Upper lobe of right lung (tissue), 1 donor: ENCODE results near the gene DND1. TPM values are rescaled to one million over a fixed set of nuclear protein-coding genes. Genes with fewer than 3 reads are reported as not detected.
A peak's percentile ranks its signal among the peaks of the same experiment; 100 is the strongest.

Experiments
- ATAC-seq: fragments of 200-7000 bp; cut with Tn5 transposase; one replicate; pipeline ENCODE4 v1.9.1; 2020; ENCODE audit warnings: mild to moderate bottlenecking, moderate library complexity
- DNase-seq: peaks from one replicate; pipeline ENCODE4 v3.0.0-alpha.2; 2020
- H3K27ac ChIP-seq: fragments of 200-600 bp; one replicate; pipeline ENCODE4 v1.8.0; 2022
- H3K27me3 ChIP-seq: fragments of 200-600 bp; one replicate; pipeline ENCODE4 v1.8.0; 2022; ENCODE audit warnings: mild to moderate bottlenecking
- H3K36me3 ChIP-seq: fragments of 200-600 bp; one replicate; pipeline ENCODE4 v1.8.0; 2022
- H3K4me1 ChIP-seq: fragments of 200-600 bp; one replicate; pipeline ENCODE4 v1.8.0; 2022
- H3K4me3 ChIP-seq: fragments of 200-600 bp; one replicate; pipeline ENCODE4 v1.8.0; 2022; ENCODE audit warnings: mild to moderate bottlenecking
- H3K9me3 ChIP-seq: fragments of 200-600 bp; one replicate; pipeline ENCODE4 v1.8.0; 2022
- intact Hi-C: fragments of 100-400 bp; cut with DNase I; formaldehyde crosslinking; loops from one replicate; pipeline ENCODE4 v1.11.0; 2022
- total RNA-seq: library from RNA; stranded (reverse); fragmentation: NEBNext Ultra II Directional; extraction: Animal tissue kit (Norgen Biotek cat#: 25700); gene quantifications from one replicate; pipeline ENCODE4 v1.2.1, GENCODE V29; 2021
- TF ChIP-seq, protein P1 (sequence below): fragments of 200-600 bp; IDR thresholded peaks from one replicate; pipeline ENCODE4 v1.8.0; 2022; ENCODE audit warnings: antibody characterized with exemption
- donor health status: DM: no; HTN: yes; CAD: no; lungs with severe emphysema.

DND1 gene
- total RNA-seq, 1 donor from 2014 or later, result 0.84 TPM

DNA sequence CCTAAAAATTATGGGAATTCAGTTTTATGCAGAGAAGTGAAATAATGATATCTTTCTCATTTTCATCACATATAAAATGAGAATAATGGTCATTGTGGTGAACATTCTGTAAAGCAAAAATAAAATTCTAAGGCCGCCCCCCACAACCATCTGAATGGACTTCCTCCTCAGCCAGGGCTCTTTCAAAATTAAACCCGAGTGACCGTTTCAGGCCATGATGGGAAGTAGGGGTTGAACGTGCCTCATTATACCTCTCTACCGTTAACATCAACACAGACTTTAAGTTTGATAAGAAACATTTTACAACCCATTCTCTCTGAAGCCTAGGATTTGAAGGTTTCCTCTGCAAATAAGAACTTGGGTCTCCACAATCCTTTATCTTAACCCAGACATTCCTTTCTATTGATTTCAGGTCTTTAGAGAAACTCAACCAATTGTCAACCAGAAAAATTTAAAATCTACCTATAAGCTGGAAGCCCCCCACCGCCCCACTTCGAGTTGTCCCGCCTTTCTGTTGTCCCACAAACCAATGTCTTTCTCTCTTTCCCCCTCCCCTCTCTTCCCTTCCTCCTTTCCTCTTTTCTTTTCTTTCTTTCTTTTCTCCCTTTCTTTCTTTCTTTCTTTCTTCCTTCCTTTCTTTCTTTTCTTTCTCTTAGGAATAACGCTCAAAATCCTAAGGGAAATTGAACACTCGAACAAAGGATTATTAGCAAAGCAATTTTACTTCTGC, 35.8 kb downstream of the DND1 start:
- H3K27ac ChIP-seq, result no peak overlapping the region
- intact Hi-C loops, result loop anchor here (10.0 kb wide), 1 partner anchor 73 kb away; the partner anchor contains the start of genes APBB3 and SLC35A4

DNA sequence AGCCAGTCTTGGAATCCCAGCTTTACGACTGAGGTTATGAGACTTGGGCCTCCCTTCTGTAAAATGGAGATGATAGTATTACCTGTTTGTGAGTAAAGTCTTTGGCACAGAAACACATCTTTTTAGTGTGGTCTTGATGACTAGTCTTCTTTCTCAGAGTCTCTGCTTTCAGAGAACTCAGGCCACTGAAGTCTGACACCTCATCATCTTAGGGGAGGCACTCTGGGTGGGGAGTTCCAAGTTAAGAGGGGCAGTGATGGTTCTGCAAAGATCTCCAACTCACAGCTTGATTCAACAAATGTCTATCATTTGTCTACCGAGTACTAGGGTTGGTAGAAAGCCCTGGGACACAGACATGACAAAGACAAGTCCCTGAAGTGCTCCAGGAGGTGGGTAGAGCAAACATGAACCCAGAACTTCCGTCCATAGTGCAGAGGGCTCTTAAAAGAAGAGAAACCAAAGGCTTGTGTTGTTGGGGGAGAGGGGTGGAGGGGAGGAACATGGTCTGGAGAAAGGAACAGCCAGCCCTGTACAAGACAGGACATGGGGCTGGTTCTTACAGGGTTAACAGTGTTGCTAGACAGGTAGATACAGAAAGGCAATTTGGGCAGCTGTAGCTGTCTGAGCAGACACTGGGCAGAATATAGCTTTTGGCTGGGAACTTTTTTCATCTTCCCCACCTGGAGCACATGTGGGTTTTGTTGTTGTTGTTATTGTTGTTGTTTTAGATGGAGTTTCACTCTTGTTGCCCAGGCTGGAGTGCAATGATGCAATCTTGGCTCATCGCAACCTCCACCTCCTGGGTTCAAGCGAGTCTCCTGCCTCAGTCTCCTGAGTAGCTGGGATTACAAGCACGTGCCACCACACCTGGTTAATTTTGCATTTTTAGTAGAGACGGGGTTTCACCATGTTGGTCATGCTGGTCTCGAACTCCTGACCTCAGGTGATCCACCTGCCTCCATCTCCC, 37.8 kb downstream of the DND1 start:
- Histone ChIP-seq H3K4me1 (peaks cover 31% of the 10 kb centered on the region), H3K27me3 (no peaks in the 10 kb centered on the region), H3K9me3 (no peaks in the 10 kb centered on the region), H3K4me3 (no peak overlapping the region), H3K36me3 (no peaks in the 10 kb centered on the region), H3K27ac (no peak overlapping the region)
- DNase-seq, result no peak
- TF ChIP-seq, protein P1, sequence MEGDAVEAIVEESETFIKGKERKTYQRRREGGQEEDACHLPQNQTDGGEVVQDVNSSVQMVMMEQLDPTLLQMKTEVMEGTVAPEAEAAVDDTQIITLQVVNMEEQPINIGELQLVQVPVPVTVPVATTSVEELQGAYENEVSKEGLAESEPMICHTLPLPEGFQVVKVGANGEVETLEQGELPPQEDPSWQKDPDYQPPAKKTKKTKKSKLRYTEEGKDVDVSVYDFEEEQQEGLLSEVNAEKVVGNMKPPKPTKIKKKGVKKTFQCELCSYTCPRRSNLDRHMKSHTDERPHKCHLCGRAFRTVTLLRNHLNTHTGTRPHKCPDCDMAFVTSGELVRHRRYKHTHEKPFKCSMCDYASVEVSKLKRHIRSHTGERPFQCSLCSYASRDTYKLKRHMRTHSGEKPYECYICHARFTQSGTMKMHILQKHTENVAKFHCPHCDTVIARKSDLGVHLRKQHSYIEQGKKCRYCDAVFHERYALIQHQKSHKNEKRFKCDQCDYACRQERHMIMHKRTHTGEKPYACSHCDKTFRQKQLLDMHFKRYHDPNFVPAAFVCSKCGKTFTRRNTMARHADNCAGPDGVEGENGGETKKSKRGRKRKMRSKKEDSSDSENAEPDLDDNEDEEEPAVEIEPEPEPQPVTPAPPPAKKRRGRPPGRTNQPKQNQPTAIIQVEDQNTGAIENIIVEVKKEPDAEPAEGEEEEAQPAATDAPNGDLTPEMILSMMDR, result no peak
- ATAC-seq, result no peak
- intact Hi-C loops, result loop anchor here (10.0 kb wide), 1 partner anchor 71 kb away; the partner anchor contains the start of genes APBB3 and SLC35A4

More for the DNA sequence above, 35.8 kb downstream of the DND1 start:
- Histone ChIP-seq H3K9me3 (no peaks in the 10 kb centered on the region), H3K27me3 (no peaks in the 10 kb centered on the region), H3K4me1 (peaks cover 16% of the 10 kb centered on the region), H3K36me3 (no peaks in the 10 kb centered on the region), H3K4me3 (no peak overlapping the region)
- TF ChIP-seq, protein P1, result no peak
- DNase-seq, result no peak
- no peak for ATAC-seq

GRCh38 chr5:140634103-140634502, 39.3 kb downstream of the DND1 start:
- DNase-seq, result no peak
- H3K4me3 ChIP-seq, result no peak overlapping the region
- H3K27me3 ChIP-seq, result no peaks in the 10 kb centered on the region
- H3K36me3 ChIP-seq, result no peaks in the 10 kb centered on the region
- TF ChIP-seq, protein P1, result no peak
- H3K27ac ChIP-seq, result no peak overlapping the region
- intact Hi-C loops, result loop anchor here (10.0 kb wide), 1 partner anchor 69 kb away; the partner anchor contains the start of genes APBB3 and SLC35A4
- no peaks in the 10 kb centered on the region for H3K9me3 ChIP-seq
- peaks cover 33% of the 10 kb centered on the region for H3K4me1 ChIP-seq
- ATAC-seq, result no peak

- TF ChIP-seq, protein P1, result no peak
- Histone ChIP-seq H3K4me3 (peak overlapping the region; percentile 61), H3K27ac (peak overlapping the region; percentile 31), H3K4me1 (peaks cover 29% of the 10 kb centered on the region), H3K27me3 (no peaks in the 10 kb centered on the region), H3K36me3 (no peaks in the 10 kb centered on the region), H3K9me3 (no peaks in the 10 kb centered on the region)
- ATAC-seq (no peak), DNase-seq (no peak)
- intact Hi-C loops, result loop anchor here (10.0 kb wide), 1 partner anchor 69 kb away; the partner anchor contains the start of genes APBB3 and SLC35A4
Observed at GRCh38 chr5:140633501-140633900, 39.9 kb downstream of the DND1 start.

DNA sequence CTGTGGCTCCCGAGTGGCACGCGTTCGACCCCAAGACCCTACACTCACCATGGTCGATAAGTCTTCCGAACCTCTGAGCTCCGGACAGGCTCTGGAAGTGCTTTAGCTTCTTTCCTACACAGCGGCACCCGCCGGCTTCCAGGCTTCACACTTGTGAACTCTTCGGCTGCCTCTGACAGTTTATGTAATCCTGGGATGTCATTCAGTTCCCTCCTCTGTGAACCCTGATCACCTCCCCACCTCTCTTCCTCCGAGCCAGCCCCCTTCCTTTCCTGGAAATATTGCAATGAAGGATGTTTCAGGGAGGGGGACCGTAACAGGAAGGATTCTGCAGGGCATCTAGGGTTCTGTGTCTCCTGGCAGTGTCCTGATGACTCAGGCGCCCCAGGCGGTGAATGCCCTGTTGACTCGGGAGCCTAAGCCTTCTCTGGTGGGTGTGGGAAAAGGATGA, 40.3 kb downstream of the DND1 start, which contains the start of gene CD14:
Gene CD14 (minus strand): TSS at position 155 of the 451 bp plus-strand sequence. CDS start 104 bp downstream, at position 51.
- Histone ChIP-seq H3K36me3 (no peaks in the 10 kb centered on the region), H3K27ac (peak within 1 kb of the TSS; percentile 85), H3K27me3 (no peaks in the 10 kb centered on the region), H3K4me3 (peak within 1 kb of the TSS; percentile 61), H3K4me1 (peaks cover 24% of the 10 kb centered on the region), H3K9me3 (no peaks in the 10 kb centered on the region)
- DNase-seq (peak; percentile 79), ATAC-seq (peak; percentile 62)
- intact Hi-C loops, result loop anchor here (10.0 kb wide), 1 partner anchor 68 kb away; the partner anchor contains the start of genes APBB3 and SLC35A4
- TF ChIP-seq, protein P1, result no peak
